Measurements from ENCODE around the gene CISD2.

DNA sequence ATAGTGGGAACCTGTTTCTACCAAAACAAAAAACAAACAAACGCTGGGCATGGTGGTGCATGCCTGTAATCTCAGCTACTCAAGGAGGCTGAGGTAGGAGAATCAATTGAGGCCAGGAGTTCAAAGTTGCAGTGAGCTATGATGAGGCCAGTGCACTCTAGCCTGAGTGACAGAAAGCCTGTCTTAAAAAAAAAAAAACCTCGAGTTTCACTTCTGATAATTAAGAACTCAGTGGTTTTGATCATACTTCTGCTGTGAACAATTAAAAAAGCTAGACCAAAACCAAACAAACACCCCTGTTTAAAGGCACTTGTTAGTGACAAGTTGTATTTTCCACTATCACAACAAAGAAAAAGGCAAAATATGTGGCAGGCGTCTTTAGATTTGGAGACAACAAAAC lies 26.4 kb upstream of the CISD2 start:
- TF ChIP-seq, protein P1, sequence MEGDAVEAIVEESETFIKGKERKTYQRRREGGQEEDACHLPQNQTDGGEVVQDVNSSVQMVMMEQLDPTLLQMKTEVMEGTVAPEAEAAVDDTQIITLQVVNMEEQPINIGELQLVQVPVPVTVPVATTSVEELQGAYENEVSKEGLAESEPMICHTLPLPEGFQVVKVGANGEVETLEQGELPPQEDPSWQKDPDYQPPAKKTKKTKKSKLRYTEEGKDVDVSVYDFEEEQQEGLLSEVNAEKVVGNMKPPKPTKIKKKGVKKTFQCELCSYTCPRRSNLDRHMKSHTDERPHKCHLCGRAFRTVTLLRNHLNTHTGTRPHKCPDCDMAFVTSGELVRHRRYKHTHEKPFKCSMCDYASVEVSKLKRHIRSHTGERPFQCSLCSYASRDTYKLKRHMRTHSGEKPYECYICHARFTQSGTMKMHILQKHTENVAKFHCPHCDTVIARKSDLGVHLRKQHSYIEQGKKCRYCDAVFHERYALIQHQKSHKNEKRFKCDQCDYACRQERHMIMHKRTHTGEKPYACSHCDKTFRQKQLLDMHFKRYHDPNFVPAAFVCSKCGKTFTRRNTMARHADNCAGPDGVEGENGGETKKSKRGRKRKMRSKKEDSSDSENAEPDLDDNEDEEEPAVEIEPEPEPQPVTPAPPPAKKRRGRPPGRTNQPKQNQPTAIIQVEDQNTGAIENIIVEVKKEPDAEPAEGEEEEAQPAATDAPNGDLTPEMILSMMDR (IDR thresholded peaks at IDR 0.05) = no peak
- TF ChIP-seq POLR2A (IDR thresholded peaks at IDR 0.05) = no peak

Measured in lower leg skin (tissue), 3 donors.